Measurements from ENCODE around the gene POU5F2.

POU5F2 gene

DNA sequence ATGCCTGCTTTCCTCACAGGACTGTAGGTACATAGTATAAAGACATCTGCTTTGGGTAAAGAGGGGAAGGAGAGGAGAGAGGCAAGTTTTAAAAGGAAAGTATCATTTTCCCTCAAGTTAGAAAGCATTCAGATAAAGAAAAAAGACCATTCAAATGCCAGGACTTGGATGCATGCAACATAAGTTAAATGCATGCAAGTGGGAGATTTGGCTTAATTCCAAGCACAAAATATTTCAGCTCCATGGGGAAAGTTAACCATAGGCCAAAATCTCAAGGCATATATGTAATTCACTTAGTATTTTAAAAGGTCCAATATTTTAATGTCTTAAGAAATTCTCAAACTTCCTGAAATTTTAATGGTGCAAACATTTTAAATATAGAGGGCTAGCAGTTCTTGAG lies 36.4 kb downstream of the POU5F2 start:
- no peak for DNase-seq (ENCODE audit: low read depth)
- no peak overlapping the region for H3K4me3 ChIP-seq (ENCODE audit: low read length)
- TF ChIP-seq, protein P1, sequence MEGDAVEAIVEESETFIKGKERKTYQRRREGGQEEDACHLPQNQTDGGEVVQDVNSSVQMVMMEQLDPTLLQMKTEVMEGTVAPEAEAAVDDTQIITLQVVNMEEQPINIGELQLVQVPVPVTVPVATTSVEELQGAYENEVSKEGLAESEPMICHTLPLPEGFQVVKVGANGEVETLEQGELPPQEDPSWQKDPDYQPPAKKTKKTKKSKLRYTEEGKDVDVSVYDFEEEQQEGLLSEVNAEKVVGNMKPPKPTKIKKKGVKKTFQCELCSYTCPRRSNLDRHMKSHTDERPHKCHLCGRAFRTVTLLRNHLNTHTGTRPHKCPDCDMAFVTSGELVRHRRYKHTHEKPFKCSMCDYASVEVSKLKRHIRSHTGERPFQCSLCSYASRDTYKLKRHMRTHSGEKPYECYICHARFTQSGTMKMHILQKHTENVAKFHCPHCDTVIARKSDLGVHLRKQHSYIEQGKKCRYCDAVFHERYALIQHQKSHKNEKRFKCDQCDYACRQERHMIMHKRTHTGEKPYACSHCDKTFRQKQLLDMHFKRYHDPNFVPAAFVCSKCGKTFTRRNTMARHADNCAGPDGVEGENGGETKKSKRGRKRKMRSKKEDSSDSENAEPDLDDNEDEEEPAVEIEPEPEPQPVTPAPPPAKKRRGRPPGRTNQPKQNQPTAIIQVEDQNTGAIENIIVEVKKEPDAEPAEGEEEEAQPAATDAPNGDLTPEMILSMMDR (conservative IDR thresholded peaks at IDR 0.05; ENCODE audit: low read depth, low read length) = no peak

DNA sequence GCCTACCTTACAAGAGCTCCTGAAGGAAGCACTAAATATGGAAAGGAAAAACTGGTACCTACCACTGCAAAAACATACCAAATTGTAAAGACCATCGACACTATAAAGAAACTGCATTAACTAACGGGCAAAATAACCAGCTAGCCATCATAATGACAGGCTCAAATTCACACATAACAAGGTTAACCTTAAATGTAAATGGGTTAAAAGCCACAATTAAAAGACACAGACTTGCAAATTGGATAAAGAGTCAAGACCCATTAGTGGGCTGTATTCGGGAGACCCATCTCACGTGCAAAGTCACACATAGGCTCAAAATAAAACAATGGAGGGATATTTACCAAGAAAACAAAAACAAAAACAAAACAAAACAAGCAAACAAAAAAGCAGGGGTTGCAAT lies 49.4 kb downstream of the POU5F2 start:
- TF ChIP-seq, protein P1 (conservative IDR thresholded peaks at IDR 0.05; ENCODE audit: low read depth, low read length) = no peak
- no peak for DNase-seq (ENCODE audit: low read depth)
- H3K4me3 ChIP-seq (ENCODE audit: low read length) = no peak overlapping the region
